B cell (primary cell): ENCODE measurements around the gene CCND3. TPM values are rescaled to one million over a fixed set of nuclear protein-coding genes. Genes with fewer than 3 reads are reported as not detected.
A peak's percentile ranks its signal among the peaks of the same experiment; 100 is the strongest.

Experiments used
- ATAC-seq: fragments of 200-7000 bp; cut with Tn5 transposase; one replicate; pipeline ENCODE4 v1.10.0; 2021; ENCODE audit warnings: low read depth, mild to moderate bottlenecking, moderate number of reproducible peaks, moderate library complexity
- CTCF ChIA-PET: fragments of 350-600 bp; sonication (Branson Sonifier 250); formaldehyde crosslinking; loops from one replicate; lab custom pipeline; 2021; ENCODE audit warnings: antibody characterized with exemption, inconsistent platforms; lab: Charles Lee
- POLR2A ChIA-PET: fragments of 350-600 bp; sonication (Branson Sonifier 250); formaldehyde crosslinking; loops from one replicate; lab custom pipeline; 2021; ENCODE audit warnings: antibody characterized with exemption; lab: Charles Lee
- DNase-seq: peaks from one replicate; pipeline ENCODE4 v3.0.0; 2013
- H2AFZ ChIP-seq: 2 replicates; pipeline ENCODE4 v1.6.1; 2012; ENCODE audit warnings: mild to moderate bottlenecking, low read depth, low read length; ENCODE audit not compliant: insufficient read depth, poor library complexity, severe bottlenecking
- H3K27ac ChIP-seq, 2 donors: 1 replicate in 1 of 2; 2 replicates in 1 of 2; pipeline ENCODE4 v1.5.1; 2012 to 2013; ENCODE audit warnings: low read length in 2 of 2, mild to moderate bottlenecking in 2 of 2, moderate library complexity in 1 of 2
- H3K27me3 ChIP-seq, 4 experiments: fragments of 200-600 bp in 1 of 4; sonication (generic) in 1 of 4; replicated peaks in 1 of 4; 1 replicate in 2 of 4; 2 replicates in 2 of 4; pipeline versions ENCODE4 v1.6.1 to v1.7.0; 2013 to 2016; ENCODE audit warnings: low read length in 3 of 4, mild to moderate bottlenecking in 2 of 4, mixed read lengths in 1 of 4, moderate library complexity in 1 of 4; ENCODE audit not compliant: insufficient read depth in 4 of 4, control insufficient read depth in 3 of 4; ENCODE audit errors: control extremely low read depth in 1 of 4
- H3K36me3 ChIP-seq, 2 experiments: replicated peaks in 1 of 2; 1 replicate in 1 of 2; 2 replicates in 1 of 2; pipeline versions ENCODE4 v1.6.1 to v1.7.1; 2013; ENCODE audit warnings: low read length in 1 of 2; ENCODE audit not compliant: insufficient read depth in 2 of 2, control insufficient read depth in 1 of 2; ENCODE audit errors: control extremely low read depth in 1 of 2, extremely low read depth in 1 of 2
- H3K4me1 ChIP-seq, 2 donors: fragments of 200-600 bp in 1 of 2; sonication (generic) in 1 of 2; 1 replicate in 1 of 2; 2 replicates in 1 of 2; pipeline versions ENCODE4 v1.5.1 to v1.6.1; 2013 to 2017; ENCODE audit warnings: low read length in 2 of 2; ENCODE audit not compliant: control insufficient read depth in 2 of 2, insufficient read depth in 2 of 2
- H3K4me2 ChIP-seq: replicated peaks from 2 replicates; pipeline ENCODE3; 2012; ENCODE audit warnings: mild to moderate bottlenecking, low read depth, low read length; ENCODE audit not compliant: poor library complexity, severe bottlenecking
- H3K4me3 ChIP-seq, 5 experiments: fragments of 200-600 bp in 1 of 5; sonication (generic) in 1 of 5; 1 replicate in 3 of 5; 2 replicates in 2 of 5; pipeline versions ENCODE4 v1.5.1 to v1.7.0; 2011 to 2016; ENCODE audit warnings: low read length in 4 of 5, mild to moderate bottlenecking in 4 of 5, low read depth in 2 of 5, control low read depth in 1 of 5, moderate library complexity in 1 of 5; ENCODE audit not compliant: insufficient read depth in 1 of 5; ENCODE audit errors: control extremely low read depth in 1 of 5, extremely low read depth in 1 of 5
- H3K79me2 ChIP-seq: fragments of 200-600 bp; sonication (generic); one replicate; pipeline ENCODE4 v1.6.0; 2016; ENCODE audit warnings: low read length; ENCODE audit not compliant: control insufficient read depth, insufficient read depth
- H3K9ac ChIP-seq: fragments of 200-600 bp; sonication (generic); 2 replicates; pipeline ENCODE4 v1.6.1; 2017; ENCODE audit warnings: mild to moderate bottlenecking, low read length, moderate library complexity
- H3K9me3 ChIP-seq, 3 donors: one replicate each; pipeline versions ENCODE4 v1.6.1 to v1.7.1; 2013; ENCODE audit warnings: low read length in 2 of 3; ENCODE audit not compliant: control insufficient read depth in 2 of 3, insufficient read depth in 1 of 3; ENCODE audit errors: control extremely low read depth in 1 of 3
- H4K20me1 ChIP-seq: 2 replicates; pipeline ENCODE4 v1.6.0; 2012; ENCODE audit warnings: mild to moderate bottlenecking, low read length; ENCODE audit not compliant: insufficient read depth, control insufficient read depth, poor library complexity, severe bottlenecking
- H3K27ac Mint-ChIP-seq: one replicate; pipeline ENCODE4 v1.8.0; 2021; ENCODE audit warnings: mixed read lengths
- H3K27me3 Mint-ChIP-seq: one replicate; pipeline ENCODE4 v1.8.0; 2021; ENCODE audit warnings: mixed read lengths
- H3K4me1 Mint-ChIP-seq: one replicate; pipeline ENCODE4 v1.8.0; 2021; ENCODE audit warnings: mixed read lengths
- H3K4me3 Mint-ChIP-seq: one replicate; pipeline ENCODE4 v1.8.0; 2021; ENCODE audit warnings: mixed read lengths
- H3K9me3 Mint-ChIP-seq: one replicate; pipeline ENCODE4 v1.8.0; 2022; ENCODE audit warnings: mixed read lengths; ENCODE audit not compliant: insufficient read depth
- CTCF ChIP-seq: fragments of 200-600 bp; IDR thresholded peaks from one replicate; pipeline ENCODE4 v1.8.0; 2022; ENCODE audit warnings: antibody characterized with exemption, mild to moderate bottlenecking
- EZH2 ChIP-seq: IDR thresholded peaks from 2 replicates; pipeline ENCODE4 v1.6.1; 2012; ENCODE audit warnings: borderline replicate concordance, low read depth, mild to moderate bottlenecking, moderate library complexity, low read length; ENCODE audit not compliant: insufficient read depth, poor library complexity, severe bottlenecking
- WGBS: methylation state at CpG from one replicate; pipeline ENCODE4 v1.1.5; 2013; ENCODE audit warnings: missing lambda C conversion rate; ENCODE audit not compliant: insufficient coverage; 5-methylcytosine and 5-hydroxymethylcytosine counted together
- intact Hi-C: fragments of 100-400 bp; cut with micrococcal nuclease; formaldehyde crosslinking; loops from one replicate; pipeline ENCODE4 v1.10.0; 2022
- polyA plus RNA-seq: library from polyadenylated mRNA; depleted of rRNA; stranded (reverse); fragments of >200 nt; gene quantifications from 2 replicates; pipeline ENCODE4 v1.2.3, GENCODE V29; 2012
- total RNA-seq, 2 donors: library from RNA; stranded (reverse); fragments of 120-200 nt in 1 of 2; gene quantifications; 1 replicate in 1 of 2; 2 replicates in 1 of 2; pipeline versions ENCODE4 v1.2.3 to v1.2.4, GENCODE V29; 2013 to 2022

Gene CCND3
- total and polyA plus RNA-seq, 2 donors (not counting 1 experiment from before 2014, with no cell fraction given) = 136 to 298 TPM

GRCh38 chr6:41931792-41932191 lies 9.8 kb downstream of the CCND3 start:
- intact Hi-C loops = no loop called here
- Histone ChIP-seq H3K9me3 (no peaks in the 10 kb centered on the region), H3K79me2 (peaks cover 26% of the 10 kb centered on the region), H3K4me1 (peaks cover 23 to 26% of the 10 kb centered on the region in 2 donors), H3K27me3 (no peaks in the 10 kb centered on the region), H3K4me2 (no peak overlapping the region), H3K9ac (no peak overlapping the region), H3K36me3 (peaks cover 11 to 87% of the 10 kb centered on the region in 2 experiments), H2AFZ (no peak overlapping the region), H3K4me3 (no peak overlapping the region), H3K27ac (no peak overlapping the region), H4K20me1 (peaks cover 56% of the 10 kb centered on the region)
- CTCF ChIA-PET = interaction anchor here (0.6 to 12.5 kb wide), 3 partner anchors 11 to 113 kb away, joined by 3 to 263 read pairs (median 6); partner anchors contain the start of genes BYSL, MED20 and TAF8
- Mint-ChIP-seq H3K9me3 (no peaks in the 10 kb centered on the region), H3K27me3 (no peaks in the 10 kb centered on the region), H3K27ac (peak overlapping the region; percentile 3), H3K4me1 (peaks cover 26% of the 10 kb centered on the region), H3K4me3 (no peak overlapping the region)
- 64% methylated on average over 1 of the region's 2 CpGs for WGBS
- ATAC-seq (no peak), DNase-seq (no peak)
- TF ChIP-seq EZH2 (no peak), CTCF (no peak)
- POLR2A ChIA-PET = no interaction called here

GRCh38 chr6:41929924-41930323 lies 11.7 kb downstream of the CCND3 start:
- no peak for ATAC-seq
- Histone ChIP-seq H2AFZ (no peak overlapping the region), H3K27ac (no peak overlapping the region), H3K4me1 (peaks cover 5 to 7% of the 10 kb centered on the region in 2 donors), H3K4me2 (no peak overlapping the region), H3K9me3 (no peaks in the 10 kb centered on the region), H3K9ac (no peak overlapping the region), H4K20me1 (peaks cover 38% of the 10 kb centered on the region), H3K79me2 (peaks cover 17% of the 10 kb centered on the region), H3K36me3 (peaks cover 11 to 76% of the 10 kb centered on the region in 2 experiments), H3K27me3 (no peaks in the 10 kb centered on the region), H3K4me3 (no peak overlapping the region)
- TF ChIP-seq CTCF (no peak), EZH2 (no peak)
- POLR2A ChIA-PET = no interaction called here
- no peak for DNase-seq
- Mint-ChIP-seq H3K9me3 (no peaks in the 10 kb centered on the region), H3K27me3 (no peaks in the 10 kb centered on the region), H3K27ac (peak overlapping the region; percentile 15), H3K4me1 (peaks cover 13% of the 10 kb centered on the region), H3K4me3 (no peak overlapping the region)
- intact Hi-C loops = no loop called here
- CTCF ChIA-PET = interaction anchor here (1.6 to 2.3 kb wide), 2 partner anchors 9 to 115 kb away, joined by 7 to 12 read pairs; partner anchors contain the start of genes BYSL and MED20
- 94% methylated on average over 4 of the region's 6 CpGs for WGBS
